GM12874 (cell line): ENCODE measurements around the gene PCTP.

Experiments used
- TF ChIP-seq, protein P1 (sequence below): IDR thresholded peaks from 2 replicates; pipeline ENCODE4 v1.5.1; 2011; ENCODE audit warnings: low read depth, mild to moderate bottlenecking, control low read depth, low read length, moderate library complexity; ENCODE audit not compliant: insufficient read depth

The PCTP gene

DNA sequence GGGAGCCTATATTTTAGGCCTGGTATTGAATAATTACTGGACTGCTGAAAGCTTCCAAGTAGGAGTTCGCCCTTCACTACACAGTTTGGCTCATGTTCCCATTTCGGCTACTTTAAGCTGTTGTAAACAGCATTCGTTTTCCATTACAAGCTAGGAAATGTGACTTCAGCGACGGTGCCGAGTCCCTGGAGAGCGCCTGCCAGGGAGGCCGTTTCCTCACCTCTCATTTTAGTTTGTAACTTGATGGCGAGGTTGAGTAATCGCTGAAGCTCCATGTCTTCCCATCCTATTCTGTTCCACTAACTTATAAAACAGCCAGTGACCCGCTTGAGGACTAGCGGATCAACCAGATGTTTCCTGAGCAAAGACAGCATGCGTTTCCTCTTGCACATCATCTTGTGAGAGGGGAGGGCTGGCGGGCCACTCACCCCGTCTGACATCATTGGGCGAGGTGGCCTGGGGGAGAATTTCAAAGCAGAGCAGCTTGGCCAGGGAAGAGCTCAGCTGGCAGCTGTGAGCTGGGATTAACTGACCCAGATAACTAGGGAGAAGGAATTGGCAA lies 32.9 kb downstream of the PCTP start:
- TF ChIP-seq, protein P1, sequence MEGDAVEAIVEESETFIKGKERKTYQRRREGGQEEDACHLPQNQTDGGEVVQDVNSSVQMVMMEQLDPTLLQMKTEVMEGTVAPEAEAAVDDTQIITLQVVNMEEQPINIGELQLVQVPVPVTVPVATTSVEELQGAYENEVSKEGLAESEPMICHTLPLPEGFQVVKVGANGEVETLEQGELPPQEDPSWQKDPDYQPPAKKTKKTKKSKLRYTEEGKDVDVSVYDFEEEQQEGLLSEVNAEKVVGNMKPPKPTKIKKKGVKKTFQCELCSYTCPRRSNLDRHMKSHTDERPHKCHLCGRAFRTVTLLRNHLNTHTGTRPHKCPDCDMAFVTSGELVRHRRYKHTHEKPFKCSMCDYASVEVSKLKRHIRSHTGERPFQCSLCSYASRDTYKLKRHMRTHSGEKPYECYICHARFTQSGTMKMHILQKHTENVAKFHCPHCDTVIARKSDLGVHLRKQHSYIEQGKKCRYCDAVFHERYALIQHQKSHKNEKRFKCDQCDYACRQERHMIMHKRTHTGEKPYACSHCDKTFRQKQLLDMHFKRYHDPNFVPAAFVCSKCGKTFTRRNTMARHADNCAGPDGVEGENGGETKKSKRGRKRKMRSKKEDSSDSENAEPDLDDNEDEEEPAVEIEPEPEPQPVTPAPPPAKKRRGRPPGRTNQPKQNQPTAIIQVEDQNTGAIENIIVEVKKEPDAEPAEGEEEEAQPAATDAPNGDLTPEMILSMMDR: no peak

DNA sequence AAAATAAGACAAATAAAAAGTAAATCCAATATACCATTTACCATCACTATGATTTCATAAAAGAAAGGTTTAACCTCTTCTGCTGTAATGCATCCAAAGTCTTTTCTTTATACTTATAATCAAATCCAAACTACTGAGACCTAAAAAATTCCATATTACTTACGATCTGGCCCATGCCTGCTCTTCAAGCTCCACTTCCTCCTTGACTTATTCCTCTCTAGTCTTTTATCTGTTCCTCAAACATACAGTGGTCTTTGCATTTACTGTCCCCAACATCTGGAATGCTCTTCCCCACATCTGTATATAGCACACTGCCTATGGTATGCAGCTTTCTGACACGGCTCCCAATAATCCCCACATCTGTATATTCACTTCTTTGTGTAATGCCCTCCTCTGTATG lies 33.8 kb downstream of the PCTP start:
- TF ChIP-seq, protein P1: no peak

DNA sequence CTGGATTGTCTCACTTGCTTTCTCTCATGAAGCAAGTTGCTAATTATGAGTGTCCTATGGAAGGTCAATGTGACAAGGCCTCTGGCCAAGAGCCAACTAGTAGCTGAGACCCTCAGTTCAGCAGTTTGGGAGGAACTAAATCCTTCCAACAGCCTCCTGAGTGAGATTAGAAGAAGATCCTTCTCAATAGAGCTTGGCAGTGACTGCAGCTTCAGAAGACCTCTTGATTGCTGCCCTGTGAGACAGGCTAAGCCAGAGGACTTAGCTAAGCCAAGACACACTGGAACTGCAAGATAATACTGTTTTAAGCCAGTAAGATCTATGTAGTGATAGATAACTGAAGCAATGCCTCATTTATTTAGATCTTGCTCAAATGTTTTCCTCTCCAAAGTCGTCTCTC lies 34.3 kb downstream of the PCTP start:
- TF ChIP-seq, protein P1: no peak

DNA sequence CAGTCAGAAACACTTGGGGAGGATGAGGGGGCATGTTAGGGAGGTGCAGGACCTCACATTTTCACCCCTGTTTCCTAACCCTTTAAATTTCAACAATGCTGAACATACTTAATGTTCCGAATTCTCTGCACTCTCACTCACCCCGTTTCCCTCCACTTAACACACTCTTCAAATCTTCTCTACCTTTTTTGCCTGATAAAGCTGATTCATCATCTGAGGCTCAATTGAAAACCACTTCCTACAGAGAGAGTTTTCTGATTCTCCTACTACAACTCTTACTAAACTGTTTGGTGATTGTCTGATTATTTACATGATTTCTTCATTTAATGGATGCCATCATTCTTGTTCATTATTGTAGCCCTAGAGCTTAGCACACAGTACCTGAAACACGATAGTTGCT lies 42.4 kb downstream of the PCTP start:
- TF ChIP-seq, protein P1: no peak

DNA sequence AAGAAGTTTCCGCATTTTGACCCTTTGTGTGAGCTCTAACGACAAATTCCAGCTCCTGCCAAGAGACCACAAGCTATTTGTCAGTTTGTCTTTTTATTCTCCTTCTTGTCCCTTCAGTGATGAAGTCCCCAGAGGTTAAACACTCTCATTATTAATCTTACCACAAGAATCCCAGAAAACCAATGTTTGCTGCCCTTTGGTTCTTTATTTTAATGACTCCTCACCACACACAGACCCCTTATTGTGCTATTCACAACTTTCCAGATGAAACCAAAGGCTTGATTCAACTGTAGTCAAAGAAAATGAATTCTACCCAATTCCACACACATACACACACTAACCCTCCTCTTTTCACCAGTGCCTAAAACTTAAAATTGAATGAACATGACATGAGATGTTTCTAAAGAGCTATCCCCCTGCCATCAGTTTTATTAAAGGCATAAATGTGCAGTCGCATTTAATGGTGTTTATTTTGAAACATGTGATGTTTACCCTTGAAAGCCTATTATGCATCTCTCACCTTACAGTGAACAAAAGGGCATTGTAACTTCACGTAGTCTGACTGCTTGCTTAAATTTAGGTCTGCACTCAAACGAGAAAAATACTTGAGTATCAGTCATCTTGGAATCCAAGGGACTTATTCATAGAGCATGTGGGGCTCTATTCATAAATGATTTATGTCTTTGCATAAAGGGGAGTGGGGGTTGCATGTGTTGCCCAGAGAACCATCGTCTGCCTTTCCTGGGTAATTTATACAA lies 44.1 kb downstream of the PCTP start:
- TF ChIP-seq, protein P1: no peak

DNA sequence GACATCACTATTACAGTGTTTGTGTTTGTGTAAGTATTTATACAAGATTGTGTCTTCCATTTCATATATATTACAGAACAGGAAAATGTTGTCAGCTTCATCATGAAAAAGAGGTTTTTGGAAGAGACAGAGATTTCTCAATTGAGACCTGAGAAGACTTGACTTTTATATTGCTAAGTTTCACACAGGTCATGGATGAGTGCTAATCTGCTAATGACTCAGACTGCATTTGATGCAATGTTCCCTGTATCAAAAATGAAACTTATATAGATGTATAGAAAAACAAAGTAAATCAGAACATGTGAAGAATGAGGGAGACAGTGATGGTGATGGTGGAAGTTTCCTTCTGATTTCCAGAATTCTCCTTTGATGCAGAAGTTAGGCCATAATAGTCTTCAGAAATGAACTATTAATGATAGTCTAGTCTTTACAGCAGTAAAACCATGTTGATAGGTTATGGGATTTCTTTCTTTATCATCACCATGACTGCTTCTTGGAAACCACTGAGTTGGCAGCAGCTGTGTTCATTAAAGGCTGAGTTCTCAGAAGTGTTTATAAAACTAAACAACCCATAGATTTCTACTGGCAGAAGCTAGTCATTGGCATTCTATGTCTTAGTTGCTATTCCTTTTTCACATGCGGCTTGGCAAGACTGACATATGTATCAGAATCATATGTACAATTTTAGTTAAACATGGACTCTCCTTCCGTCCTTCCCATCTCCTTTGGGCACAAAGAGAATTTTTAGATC lies 56.1 kb downstream of the PCTP start:
- TF ChIP-seq, protein P1: no peak

DNA sequence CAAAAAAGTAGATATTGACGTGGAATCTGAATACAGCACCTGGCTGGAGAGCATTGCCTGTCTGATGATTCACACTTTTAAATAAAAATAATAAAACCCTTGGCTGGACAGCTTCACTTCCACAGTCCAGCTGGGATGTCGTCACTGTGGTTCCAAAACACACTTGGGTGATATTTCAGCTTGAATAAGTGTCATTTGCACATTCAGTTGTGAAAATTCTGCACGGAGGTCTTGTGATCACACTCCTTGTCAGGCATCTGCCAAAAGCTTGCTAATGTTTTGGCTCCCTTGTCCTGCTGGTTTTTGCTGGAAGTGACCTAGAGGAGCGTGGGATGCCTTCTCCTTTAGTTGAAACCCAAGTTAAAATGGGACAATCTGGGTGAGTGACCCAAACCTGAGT lies 60.7 kb downstream of the PCTP start:
- TF ChIP-seq, protein P1: no peak
